ENCODE measurements around the gene P2RX6.

P2RX6 gene

GRCh38 chr22:20974336-20974955 is 40.5 kb upstream of the P2RX6 start:
- Histone ChIP-seq H3K4me3 (no peak overlapping the region), H3K9me3 (peaks cover 0 to 10% (median 0%) of the 10 kb centered on the region in 3 donors), H3K27ac (no peak overlapping the region), H3K27me3 (peaks cover 0 to 53% of the 10 kb centered on the region in 2 donors), H3K4me1 (peaks cover 0 to 4% (median 2%) of the 10 kb centered on the region in 4 donors), H3K36me3 (no peaks in the 10 kb centered on the region)
- TF ChIP-seq, protein P1, sequence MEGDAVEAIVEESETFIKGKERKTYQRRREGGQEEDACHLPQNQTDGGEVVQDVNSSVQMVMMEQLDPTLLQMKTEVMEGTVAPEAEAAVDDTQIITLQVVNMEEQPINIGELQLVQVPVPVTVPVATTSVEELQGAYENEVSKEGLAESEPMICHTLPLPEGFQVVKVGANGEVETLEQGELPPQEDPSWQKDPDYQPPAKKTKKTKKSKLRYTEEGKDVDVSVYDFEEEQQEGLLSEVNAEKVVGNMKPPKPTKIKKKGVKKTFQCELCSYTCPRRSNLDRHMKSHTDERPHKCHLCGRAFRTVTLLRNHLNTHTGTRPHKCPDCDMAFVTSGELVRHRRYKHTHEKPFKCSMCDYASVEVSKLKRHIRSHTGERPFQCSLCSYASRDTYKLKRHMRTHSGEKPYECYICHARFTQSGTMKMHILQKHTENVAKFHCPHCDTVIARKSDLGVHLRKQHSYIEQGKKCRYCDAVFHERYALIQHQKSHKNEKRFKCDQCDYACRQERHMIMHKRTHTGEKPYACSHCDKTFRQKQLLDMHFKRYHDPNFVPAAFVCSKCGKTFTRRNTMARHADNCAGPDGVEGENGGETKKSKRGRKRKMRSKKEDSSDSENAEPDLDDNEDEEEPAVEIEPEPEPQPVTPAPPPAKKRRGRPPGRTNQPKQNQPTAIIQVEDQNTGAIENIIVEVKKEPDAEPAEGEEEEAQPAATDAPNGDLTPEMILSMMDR (IDR thresholded peaks at IDR 0.05), result no peak
- intact Hi-C loops (cut with DNase I; ENCODE audit: low total_unique reads), result no loop called here
- DNase-seq, result no peak

GRCh38 chr22:20975541-20976290 is 39.2 kb upstream of the P2RX6 start:
- TF ChIP-seq, protein P1 (IDR thresholded peaks at IDR 0.05), result no peak
- Histone ChIP-seq H3K36me3 (no peaks in the 10 kb centered on the region), H3K9me3 (peaks cover 0 to 10% (median 0%) of the 10 kb centered on the region in 3 donors), H3K27ac (no peak overlapping the region), H3K27me3 (peaks cover 0 to 53% of the 10 kb centered on the region in 2 donors), H3K4me3 (no peak overlapping the region), H3K4me1 (peaks cover 0 to 12% (median 5%) of the 10 kb centered on the region in 4 donors)
- intact Hi-C loops (cut with DNase I; ENCODE audit: low total_unique reads), result no loop called here
- no peak for DNase-seq

DNA sequence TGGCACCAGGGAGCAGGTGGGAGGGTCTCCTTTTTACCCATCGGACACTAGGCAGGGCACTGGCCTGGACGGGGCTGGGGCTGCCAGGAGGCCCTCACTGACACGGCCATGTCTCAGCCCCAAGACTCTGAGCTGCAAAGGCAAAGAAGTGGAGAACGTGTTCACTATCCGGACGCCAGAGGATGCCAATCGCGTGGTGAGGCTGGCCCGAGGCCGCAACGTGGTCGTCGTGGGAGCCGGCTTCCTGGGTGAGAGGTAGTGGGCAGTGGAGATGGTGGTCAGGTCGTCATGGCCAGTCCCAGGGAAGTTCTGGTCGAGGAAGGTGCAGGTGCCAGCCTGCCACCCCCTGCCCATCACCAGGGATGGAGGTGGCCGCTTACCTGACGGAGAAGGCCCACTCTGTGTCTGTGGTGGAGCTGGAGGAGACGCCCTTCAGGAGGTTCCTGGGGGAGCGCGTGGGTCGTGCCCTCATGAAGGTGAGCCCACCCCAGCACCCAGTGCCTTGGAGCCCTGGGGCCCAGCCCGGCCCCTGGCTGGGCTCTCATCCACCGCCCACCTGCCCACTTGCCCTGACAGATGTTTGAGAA is 38.6 kb upstream of the P2RX6 start:
- H3K4me3 ChIP-seq, result no peak overlapping the region
- intact Hi-C loops (cut with DNase I; ENCODE audit: low total_unique reads), result no loop called here
- TF ChIP-seq, protein P1 (IDR thresholded peaks at IDR 0.05), result no peak
- no peak overlapping the region for H3K27ac ChIP-seq
- H3K27me3 ChIP-seq, result peaks cover 0 to 53% of the 10 kb centered on the region in 2 donors
- H3K9me3 ChIP-seq, result peaks cover 0 to 10% (median 0%) of the 10 kb centered on the region in 3 donors
- H3K36me3 ChIP-seq, result no peaks in the 10 kb centered on the region
- peaks cover 0 to 18% (median 12%) of the 10 kb centered on the region in 4 donors for H3K4me1 ChIP-seq
- DNase-seq, result no peak

GRCh38 chr22:20977019-20977418 is 37.9 kb upstream of the P2RX6 start:
- no peak overlapping the region for H3K27ac ChIP-seq
- H3K4me3 ChIP-seq, result no peak overlapping the region
- no peaks in the 10 kb centered on the region for H3K36me3 ChIP-seq
- H3K9me3 ChIP-seq, result peaks cover 0 to 10% (median 0%) of the 10 kb centered on the region in 3 donors
- intact Hi-C loops (cut with DNase I; ENCODE audit: low total_unique reads), result no loop called here
- no peak for DNase-seq
- peaks cover 0 to 22% (median 14%) of the 10 kb centered on the region in 4 donors for H3K4me1 ChIP-seq
- TF ChIP-seq, protein P1 (IDR thresholded peaks at IDR 0.05), result no peak
- peaks cover 0 to 53% of the 10 kb centered on the region in 2 donors for H3K27me3 ChIP-seq

DNA sequence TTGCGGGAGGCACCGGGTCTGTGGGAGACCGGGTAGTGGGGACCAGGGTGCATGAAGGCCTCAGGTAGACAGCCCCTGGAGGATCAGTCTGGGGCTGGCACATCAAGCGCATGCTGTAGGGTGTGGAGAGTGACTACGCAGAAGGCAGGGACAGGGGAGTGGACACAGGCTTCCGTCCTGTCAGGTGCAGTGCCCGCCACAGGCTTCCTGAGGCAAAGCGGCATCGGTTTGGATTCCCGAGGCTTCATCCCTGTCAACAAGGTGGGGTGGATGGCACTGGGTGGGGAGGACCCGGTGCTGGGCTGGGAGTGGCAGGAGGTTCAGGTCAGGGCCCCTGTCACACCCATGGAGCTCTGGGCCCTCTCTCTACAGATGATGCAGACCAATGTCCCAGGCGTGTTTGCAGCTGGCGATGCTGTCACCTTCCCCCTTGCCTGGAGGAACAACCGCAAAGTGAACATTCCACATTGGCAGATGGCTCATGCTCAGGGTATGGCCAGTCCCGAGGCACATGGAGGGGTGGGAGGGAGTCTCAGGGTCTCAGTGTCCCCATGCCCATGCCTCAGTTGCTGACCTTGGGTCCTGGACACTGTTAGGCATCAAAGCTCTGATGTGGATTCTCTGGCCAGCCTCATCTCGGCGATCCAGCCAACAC is 37.3 kb upstream of the P2RX6 start:
- Histone ChIP-seq H3K4me3 (no peak overlapping the region), H3K9me3 (peaks cover 0 to 10% (median 0%) of the 10 kb centered on the region in 3 donors), H3K4me1 (peaks cover 0 to 24% (median 14%) of the 10 kb centered on the region in 4 donors), H3K36me3 (no peaks in the 10 kb centered on the region), H3K27ac (no peak overlapping the region), H3K27me3 (peaks cover 0 to 53% of the 10 kb centered on the region in 2 donors)
- intact Hi-C loops (cut with DNase I; ENCODE audit: low total_unique reads), result no loop called here
- DNase-seq, result no peak
- TF ChIP-seq, protein P1 (IDR thresholded peaks at IDR 0.05), result no peak
